ENCODE data around the gene DDTL. TPM values are rescaled to one million over a fixed set of nuclear protein-coding genes. Genes with fewer than 3 reads are reported as not detected.
A peak's percentile ranks its signal among the peaks of the same experiment; 100 is the strongest.
"Not testable (repeated sequence)": the region's sequence is repeated elsewhere in the genome, so short reads cannot be mapped to it uniquely, and the experiment has no call there.

DDTL gene
- polyA plus RNA-seq, 3 donors, result 7.6 to 9.7 (median 8.0) TPM

DNA sequence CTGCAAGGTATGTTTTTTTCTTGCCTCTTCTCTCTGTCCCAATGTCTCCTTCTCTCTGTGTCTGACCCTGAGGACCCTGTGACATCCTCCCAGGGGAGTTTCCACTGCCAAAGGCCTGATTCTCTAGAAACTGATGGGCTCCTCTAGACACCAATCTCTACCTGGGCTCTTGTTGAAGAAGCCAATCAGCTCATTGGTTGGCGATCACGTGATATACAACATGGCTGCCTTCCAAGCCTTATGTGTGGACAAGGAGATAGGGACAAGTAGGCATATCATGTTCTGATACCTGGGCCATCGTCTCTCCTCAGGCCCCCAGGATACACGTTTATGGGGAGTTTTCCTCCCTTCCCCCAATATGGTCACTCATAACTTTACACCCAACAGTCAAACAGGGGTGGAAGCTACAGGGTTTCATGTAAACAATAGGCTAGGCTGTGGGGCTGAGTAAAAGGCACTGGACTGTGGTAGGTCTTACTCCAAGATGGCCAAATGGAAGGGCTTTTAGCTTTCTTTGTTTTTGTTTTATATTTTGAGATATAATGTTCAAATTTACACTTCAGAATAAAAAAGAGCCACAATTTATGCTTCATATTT is 27.0 kb downstream of the DDTL start:
- DNase-seq (ENCODE audit: extremely low read depth in 1 of 11, low read depth in 9 of 11, low spot score in 4 of 11), result not testable (repeated sequence)

DNA sequence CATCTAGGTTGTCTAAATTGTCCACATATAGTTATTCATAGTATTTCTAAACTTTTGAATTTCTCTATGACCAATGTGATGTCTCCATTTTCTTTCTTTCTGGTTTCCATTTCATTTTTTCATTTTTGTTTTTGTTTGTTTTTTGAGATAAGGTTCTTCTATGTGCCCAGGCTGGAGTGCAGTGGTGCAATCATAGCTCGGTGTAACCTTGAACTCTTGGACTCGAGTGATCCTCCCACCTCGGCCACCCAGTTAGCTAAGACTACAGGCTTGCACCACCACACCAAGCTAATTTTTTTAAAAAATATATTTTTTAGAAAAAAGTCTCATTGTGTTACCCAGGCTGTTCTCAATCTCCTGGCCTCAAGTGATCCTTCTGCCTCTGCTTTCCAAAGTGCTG is 30.4 kb downstream of the DDTL start:
- no peak for DNase-seq (ENCODE audit: extremely low read depth in 1 of 11, low read depth in 9 of 11, low spot score in 4 of 11)

DNA sequence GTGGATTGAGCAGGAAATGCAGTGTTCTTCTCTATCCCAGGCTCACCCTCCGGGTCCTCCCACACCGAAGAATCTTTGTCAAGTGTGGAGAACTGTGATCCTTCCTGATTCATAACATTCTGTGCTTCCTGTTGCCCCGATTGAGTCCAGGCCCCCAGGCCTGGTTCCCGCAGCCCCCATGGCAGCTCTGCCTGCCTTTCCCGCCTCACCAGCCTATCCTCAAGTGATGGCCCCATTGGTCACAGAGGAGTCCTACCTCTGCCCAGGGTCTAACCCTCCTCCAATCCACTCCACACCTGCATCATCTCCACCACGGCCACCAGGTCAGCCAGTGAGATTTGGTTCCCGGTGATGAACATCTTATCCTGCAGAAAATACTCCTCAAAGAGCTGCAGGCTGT is 33.1 kb downstream of the DDTL start:
- not testable (repeated sequence) for DNase-seq (ENCODE audit: extremely low read depth in 1 of 11, low read depth in 9 of 11, low spot score in 4 of 11)

DNA sequence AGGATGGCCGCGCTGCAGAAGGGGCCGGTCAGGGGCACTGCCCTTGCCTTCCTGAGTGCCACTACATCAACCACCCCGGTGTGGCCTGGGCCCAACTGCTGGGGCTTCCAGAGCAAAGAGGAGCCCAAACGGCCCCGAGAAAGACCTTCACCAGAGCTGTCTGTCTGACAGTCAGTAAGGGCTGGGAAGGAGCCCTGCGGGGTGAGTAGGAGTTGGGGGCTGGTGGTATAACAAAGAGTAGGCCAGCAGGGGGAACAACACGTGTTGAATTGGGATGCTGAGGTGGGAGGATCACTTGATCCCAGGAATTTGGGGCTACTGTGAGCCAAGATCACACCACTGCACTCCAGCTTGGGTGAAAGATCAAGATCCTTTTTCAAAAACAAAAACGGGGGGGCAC is 34.6 kb downstream of the DDTL start:
- DNase-seq (ENCODE audit: extremely low read depth in 1 of 11, low read depth in 9 of 11, low spot score in 4 of 11), result no peak

DNA sequence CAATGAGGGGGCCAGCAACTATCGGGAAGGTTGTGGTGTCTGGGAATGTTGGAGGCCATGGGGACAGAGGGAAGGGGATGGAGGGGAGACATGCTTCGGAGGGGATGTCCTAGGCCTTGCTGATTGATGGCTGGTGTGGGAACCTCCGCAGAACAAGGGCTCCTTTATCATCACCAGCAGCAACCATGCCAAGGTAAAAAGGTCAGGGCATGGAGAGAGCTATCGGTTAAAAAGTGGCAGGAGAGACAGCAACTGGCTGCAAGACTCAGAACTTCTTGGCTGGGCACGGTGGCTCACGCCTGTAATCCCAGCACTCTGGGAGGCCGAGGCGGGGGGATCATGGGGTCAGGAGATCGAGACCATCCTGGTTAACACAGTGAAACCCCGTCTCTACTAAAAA is 35.6 kb downstream of the DDTL start:
- DNase-seq (ENCODE audit: extremely low read depth in 1 of 11, low read depth in 9 of 11, low spot score in 4 of 11), result no peak

DNA sequence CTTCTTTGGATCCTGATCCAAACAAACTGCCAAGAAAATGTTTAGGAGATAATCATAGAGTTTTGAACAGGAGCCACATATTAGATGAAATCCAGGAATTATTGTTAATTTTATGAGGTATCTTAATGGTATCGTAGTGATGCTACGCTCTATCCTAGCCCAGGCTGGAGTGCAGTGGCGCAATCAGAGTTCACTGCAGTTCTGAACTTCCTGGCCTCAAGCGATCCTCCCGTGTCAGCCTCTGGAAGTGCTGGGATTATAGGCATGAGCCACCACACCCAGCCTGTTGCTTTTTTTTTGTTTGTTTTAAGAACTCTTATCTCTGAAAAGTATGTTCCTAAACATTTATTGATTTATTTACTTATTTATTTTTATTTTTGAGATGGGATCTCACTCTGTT is 36.2 kb downstream of the DDTL start:
- DNase-seq (ENCODE audit: extremely low read depth in 1 of 11, low read depth in 9 of 11, low spot score in 4 of 11), result no peak

DNA sequence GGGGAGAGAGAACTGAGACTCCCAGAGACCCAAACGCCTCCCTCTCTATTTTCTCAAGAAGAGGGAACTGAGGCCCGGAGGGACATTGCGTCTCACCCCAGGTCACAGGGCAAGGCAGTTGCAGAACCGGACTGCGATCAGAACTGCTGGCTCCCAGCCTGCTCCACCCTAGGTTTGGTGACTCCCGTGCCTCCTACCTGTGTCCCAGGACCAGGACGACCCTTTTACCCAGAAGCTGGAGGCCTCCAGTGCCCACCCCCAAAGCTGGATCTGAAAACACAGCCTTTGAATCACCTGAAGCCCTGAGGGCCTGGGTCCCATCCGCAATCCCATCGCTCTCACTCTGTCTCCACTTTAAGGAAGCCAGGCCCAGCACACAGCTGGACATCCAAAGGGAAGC is 37.2 kb downstream of the DDTL start:
- DNase-seq (ENCODE audit: extremely low read depth in 1 of 11, low read depth in 9 of 11, low spot score in 4 of 11), result no peak

DNA sequence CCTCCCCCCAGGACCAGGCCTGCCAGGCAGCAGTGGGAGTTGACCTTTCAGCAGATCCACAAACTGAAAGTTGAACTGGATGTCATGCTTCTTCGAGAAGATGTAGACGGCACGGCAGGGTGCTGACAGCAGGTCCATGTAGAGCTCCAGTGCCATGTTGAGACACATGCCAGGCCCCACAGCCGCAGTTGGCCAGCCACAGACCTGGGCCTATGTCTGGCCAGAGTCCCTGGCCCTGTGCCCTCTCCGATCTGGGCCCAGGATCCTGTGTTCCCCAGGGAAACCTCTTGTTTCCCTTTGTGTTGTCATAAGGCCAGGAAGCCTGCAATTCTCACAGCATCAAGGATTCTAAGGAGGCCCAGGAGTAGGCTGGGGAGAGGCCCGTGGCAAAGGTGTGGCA is 38.5 kb downstream of the DDTL start, which contains the start of gene GSTT4:
Gene GSTT4, minus strand, starts transcription at position 253 of the 400 bp plus-strand sequence. Its CDS starts 97 bp downstream, at position 156.
- DNase-seq (ENCODE audit: extremely low read depth in 1 of 11, low read depth in 9 of 11, low spot score in 4 of 11), result no peak

DNA sequence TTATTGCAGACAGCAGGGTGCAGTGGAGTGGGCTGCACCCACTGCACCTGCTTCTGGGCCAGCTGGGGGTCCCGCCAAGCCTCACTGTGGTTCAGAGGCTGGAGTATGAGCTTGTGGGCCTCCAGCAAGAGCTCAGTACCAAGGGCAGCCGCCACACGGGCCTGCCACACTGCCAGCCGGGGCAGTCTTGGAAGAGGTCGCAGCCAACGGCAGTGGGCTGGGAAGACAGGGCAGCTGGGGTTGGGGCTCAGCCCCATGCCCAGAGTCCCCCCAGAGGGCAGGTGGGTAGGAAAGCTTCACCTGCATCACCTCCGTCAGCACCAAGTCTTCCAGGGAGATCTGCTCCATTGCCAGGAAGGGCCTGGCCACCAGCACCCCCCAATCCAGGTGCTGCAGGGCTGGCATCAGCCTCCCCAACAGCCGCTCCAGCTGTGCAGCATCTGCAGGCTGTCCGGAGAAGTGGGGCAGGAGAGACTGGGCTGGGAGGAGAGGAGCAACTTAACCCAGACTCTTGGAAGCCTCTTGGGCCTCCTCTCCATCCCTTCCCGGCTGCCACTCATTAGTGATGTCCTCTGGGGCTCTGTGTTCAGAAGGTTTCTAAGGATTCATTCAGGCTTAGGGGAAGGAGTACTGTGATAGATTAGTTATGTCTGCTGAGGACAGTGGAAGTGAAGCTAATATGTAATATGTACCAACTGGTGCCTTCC is 39.7 kb downstream of the DDTL start:
- no peak for DNase-seq (ENCODE audit: extremely low read depth in 1 of 11, low read depth in 9 of 11, low spot score in 4 of 11)

DNA sequence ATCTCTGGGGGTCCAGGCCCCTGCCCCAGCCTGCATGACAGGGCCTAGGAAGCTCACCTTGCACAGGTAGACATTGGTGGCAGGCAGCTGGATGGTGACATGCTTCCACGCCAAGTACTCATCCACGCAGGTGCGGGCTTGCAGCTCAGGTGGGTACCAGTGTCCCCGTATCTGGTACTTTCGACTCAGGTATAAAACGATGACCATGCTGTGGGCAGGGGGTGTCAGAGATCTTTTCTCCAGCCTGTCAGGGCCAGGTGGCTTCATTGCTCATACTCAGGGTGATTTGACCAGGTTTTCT is 40.2 kb downstream of the DDTL start:
- DNase-seq (ENCODE audit: extremely low read depth in 1 of 11, low read depth in 9 of 11, low spot score in 4 of 11), result no peak

DNA sequence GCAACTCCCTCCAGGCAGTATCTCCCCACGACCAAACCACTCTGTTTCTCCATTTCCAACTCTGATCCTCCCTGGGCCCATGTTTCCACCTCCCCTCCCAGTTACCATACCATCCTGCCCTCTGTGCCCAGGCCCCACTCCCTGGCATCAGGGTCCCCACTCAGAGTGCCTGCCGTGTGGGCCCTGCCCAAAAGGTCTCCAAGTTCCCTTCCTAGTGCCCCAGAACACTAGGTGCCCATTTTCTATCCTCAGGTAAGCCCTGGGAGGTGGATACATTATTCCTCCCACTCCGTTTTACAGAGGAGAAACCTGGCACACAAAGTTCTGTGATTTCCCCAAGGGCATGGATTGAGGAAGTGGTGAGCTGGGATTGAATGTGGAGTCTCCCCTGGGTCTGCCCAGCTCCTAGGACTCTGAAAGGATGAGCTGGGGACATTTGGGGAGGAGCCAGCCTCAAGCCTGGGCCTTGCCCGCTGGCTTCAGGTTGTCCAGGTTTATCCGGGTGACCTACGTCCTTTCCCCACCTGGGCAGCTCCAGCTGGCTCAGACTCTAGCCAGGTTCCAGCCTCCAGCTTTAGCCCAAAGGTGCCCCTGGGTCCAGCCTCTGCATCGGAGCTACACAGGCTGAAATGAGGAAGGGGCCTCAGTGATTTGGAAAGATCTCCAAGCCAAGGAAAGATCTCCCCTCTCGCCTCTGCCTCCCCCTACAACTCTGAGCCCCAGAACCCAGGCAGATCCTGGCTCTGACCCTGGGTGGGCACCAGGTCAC is 40.7 kb downstream of the DDTL start:
- DNase-seq (ENCODE audit: extremely low read depth in 1 of 11, low read depth in 9 of 11, low spot score in 4 of 11), result no peak

DNA sequence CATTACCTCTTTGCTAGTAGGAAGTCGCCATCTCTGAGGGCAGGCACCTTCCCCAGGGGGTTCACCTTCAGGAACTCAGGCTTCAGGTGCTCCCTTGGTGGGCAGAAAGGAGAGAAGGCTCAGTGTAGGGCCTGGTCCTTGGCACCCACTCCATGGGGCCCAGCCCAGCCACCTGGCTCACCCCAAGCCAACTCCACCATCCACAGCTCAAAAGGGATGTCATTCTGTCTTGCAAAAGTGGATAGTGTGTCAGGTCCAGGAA is 41.3 kb downstream of the DDTL start:
- no peak for DNase-seq (ENCODE audit: extremely low read depth in 1 of 11, low read depth in 9 of 11, low spot score in 4 of 11)

DNA sequence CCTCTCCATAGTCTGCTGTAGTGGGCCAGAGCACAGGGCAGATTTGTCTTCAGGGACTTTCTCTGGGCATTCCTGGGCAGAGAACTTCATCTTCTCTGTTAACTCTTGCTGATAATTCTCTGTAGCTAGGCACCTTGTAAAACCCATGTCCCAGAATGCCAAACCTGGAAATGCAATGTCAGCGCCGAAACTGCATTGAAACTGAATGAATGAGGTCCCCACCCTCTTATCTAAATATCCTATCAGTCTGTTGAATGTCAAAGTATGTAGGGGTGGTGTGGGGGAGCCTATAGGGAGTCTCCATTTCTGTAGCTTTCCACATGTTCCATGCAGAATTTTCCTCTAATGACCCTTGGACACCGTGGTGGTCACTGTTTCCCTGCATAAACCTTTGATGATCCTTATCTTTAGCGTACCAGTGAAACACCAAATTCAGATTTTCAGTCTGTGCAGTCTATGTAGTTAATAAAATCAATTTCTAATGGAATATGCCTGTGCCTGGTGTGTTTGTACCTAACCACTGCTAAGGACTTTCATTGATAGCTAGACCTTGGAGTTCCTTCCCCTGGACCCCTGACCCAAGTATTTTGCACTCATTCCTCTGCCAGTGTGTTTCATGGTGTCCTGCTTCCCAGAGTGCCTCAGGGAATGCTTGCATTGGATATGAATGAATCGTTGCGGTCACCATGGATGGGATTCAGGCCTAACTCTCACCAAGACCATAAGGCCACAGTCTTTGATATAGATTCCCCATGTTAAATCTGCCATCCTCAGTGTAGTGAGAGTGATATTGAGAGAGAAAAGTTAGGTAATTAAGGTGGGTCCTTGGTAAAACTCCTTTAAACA is 41.9 kb downstream of the DDTL start:
- no peak for DNase-seq (ENCODE audit: extremely low read depth in 1 of 11, low read depth in 9 of 11, low spot score in 4 of 11)

DNA sequence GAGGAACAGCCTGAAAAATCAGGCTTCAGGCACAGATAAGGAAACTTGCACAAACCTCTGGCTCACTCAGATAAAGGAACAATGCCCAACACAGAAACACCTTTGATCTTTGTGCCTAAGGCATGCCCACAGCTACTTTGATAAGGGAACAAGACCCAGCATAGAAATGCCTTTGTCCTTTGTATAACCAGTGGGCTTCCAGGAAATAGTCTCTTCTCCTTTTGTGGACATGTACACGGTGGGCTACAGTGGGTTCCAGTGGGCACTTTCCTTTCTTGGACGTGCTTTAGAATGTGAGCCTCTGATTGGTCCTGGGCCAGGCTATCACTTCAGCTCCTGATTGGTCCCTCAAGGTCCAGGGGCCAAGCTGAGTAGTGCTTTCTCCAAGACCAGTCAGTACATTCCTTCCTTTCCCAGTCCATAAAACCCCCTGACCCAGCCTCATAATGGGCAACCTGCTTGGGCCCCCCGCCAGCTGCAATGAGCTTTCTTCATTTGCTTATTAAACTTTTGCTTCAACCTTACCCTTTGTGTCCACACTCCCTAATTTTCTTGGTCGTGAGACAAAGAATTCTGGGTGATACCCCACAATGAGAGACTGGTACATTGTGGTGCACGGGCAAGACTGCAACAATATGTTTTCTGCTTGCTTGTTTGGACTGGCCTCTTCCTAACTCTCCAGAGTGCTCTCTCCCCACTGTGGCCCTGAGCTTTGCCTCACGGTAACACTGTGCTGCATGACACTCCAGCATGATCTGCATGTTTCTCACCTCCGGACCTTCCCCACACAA is 42.7 kb downstream of the DDTL start:
- no peak for DNase-seq (ENCODE audit: extremely low read depth in 1 of 11, low read depth in 9 of 11, low spot score in 4 of 11)

DNA sequence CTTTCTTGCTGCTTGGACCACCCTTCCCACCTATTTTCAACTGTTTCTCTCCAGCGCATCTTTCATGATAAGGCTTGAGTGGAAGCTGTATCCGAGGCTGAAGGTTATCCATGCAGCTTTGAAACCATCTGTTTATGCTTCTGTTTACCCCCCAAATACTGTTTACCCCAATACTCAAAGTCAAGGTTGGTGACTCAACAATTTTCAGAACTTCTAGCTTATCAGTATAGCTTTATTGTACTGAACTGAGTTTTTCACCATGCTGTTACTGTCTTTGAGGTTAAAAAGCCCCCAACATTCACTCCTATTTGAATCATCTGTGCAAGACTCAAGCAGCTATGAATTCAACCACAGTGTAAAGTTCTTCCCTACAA is 43.3 kb downstream of the DDTL start:
- no peak for DNase-seq (ENCODE audit: extremely low read depth in 1 of 11, low read depth in 9 of 11, low spot score in 4 of 11)

DNA sequence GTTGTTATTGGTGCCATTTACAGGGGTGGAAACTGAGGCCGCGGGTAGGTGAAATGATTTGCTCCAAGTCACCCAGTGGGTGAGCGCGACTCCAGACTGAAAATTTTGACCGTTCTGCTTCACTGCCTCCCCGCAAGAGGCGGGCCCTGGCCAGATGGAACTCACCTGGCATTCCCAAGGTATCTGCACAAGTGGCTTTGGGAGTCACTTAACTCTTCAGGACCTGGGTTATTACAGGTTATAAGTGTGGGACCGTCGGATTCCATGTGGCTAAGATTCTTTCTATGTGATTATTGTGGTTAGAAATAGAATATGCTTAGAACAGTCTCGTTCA is 45.0 kb downstream of the DDTL start:
- peak in 5 of 11 donors; percentile 4 to 18 (median 9) for DNase-seq (ENCODE audit: extremely low read depth in 1 of 11, low read depth in 9 of 11, low spot score in 4 of 11)

DNA sequence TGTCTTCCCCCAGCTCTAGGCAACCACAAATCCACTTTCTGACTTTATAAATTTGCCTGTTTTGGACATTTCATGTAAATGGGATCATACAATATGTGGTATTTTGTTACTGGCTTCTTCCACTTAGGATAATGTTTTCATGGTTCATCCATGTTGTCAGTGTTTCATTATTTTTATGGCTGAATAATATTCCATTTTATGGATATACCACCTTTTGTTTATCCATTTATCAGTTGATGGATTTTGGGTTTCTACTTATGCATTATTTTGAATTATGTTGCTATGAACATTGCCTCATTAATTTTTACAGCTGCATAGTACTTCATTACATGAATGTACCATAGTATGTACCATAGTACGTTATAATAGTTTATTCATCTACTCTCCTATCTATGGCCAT is 49.5 kb downstream of the DDTL start:
- no peak for DNase-seq (ENCODE audit: extremely low read depth in 1 of 11, low read depth in 9 of 11, low spot score in 4 of 11)

DNA sequence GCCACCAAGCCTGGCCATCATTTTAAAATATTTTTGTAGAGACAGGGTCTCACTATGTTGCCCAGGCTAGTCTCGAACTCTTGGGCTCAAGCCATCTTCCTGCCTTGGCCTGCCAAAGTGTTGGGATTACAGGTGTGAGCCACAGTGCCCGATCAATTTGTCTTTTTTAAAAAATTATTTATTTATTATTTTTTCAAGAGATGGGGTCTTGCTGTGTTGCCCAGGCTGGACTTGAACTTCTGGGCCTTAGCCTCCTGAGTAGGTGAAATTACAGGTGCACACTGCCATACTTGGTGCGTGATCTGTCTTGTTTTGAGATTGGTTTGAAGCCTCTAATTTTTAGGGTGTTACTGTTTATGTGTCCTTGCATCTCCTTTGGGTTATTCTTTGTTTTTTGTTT is 54.6 kb downstream of the DDTL start:
- no peak for DNase-seq (ENCODE audit: extremely low read depth in 1 of 11, low read depth in 9 of 11, low spot score in 4 of 11)
